ENCODE measurements around the gene PREB. TPM values are rescaled to one million over a fixed set of nuclear protein-coding genes. Genes with fewer than 3 reads are reported as not detected.

The PREB gene
- total and polyA plus RNA-seq, 2 donors (not counting 3 experiments of a cell fraction or from before 2014, with no cell fraction given) = 47.2 to 73.3 TPM

GRCh38 chr2:27087823-27088410 is 46.5 kb downstream of the PREB start:
- no peak for TF ChIP-seq MYC (IDR thresholded peaks at IDR 0.05; ENCODE audit: low read depth, low read length)
- no peak for TF ChIP-seq POLR2AphosphoS5 (IDR thresholded peaks at IDR 0.05; ENCODE audit: insufficient read depth, low read depth, low read length)
- TF ChIP-seq POLR2A (IDR thresholded peaks at IDR 0.05; ENCODE audit: low read depth, low read length) = no peak
- TF ChIP-seq CTCF (IDR thresholded peaks at IDR 0.05; ENCODE audit: extremely low read depth in 1 of 2, insufficient read depth in 1 of 2, low read depth in 1 of 2, low read length in 2 of 2) = no peak
- no peak for TF ChIP-seq JUN (IDR thresholded peaks at IDR 0.05; ENCODE audit: borderline replicate concordance, insufficient read depth, insufficient read length, low read depth)
- no peak for TF ChIP-seq EZH2 (IDR thresholded peaks at IDR 0.05; ENCODE audit: borderline replicate concordance, low read depth, low read length, severe bottlenecking)
- no peak for TF ChIP-seq MAX (IDR thresholded peaks at IDR 0.05; ENCODE audit: insufficient read depth, insufficient read length)
- H3K27ac ChIP-seq (ENCODE audit: insufficient read depth, low read depth, low read length) = no peak overlapping the region
- H3K9me1 ChIP-seq (replicated peaks; ENCODE audit: control insufficient read depth, extremely low read depth, insufficient read depth, low read length) = no peaks in the 10 kb centered on the region
- H3K27me3 ChIP-seq (ENCODE audit: control insufficient read depth in 2 of 2, insufficient read depth in 2 of 2, low read length in 2 of 2) = no peaks in the 10 kb centered on the region
- no peaks in the 10 kb centered on the region for H4K20me1 ChIP-seq (replicated peaks; ENCODE audit: control insufficient read depth, extremely low read depth, insufficient read depth, low read length)
- H2AFZ ChIP-seq (ENCODE audit: low read depth, low read length) = no peak overlapping the region
- intact Hi-C loops (cut with micrococcal nuclease) = loop anchor here (2.0 to 5.0 kb wide), 2 partner anchors 55 to 241 kb away; partner anchors contain the start of genes DPYSL5 and TMEM214
- no TSS peak for BruUV-seq (replicated peaks)
- no peak overlapping the region for H3K4me3 ChIP-seq (replicated peaks in 1 of 3; ENCODE audit: insufficient read depth in 1 of 3, low read depth in 1 of 3, low read length in 3 of 3)
- no peaks in the 10 kb centered on the region for H3K36me3 ChIP-seq (ENCODE audit: control insufficient read depth in 2 of 2, extremely low read depth in 1 of 2, insufficient read depth in 2 of 2, low read length in 2 of 2)
- POLR2A ChIA-PET = interaction anchor here (0.7 kb wide), 1 partner anchor 13 kb away, joined by 7 read pairs; no protein-coding TSS in a partner anchor
- H3K9ac ChIP-seq (replicated peaks; ENCODE audit: extremely low read depth, insufficient read depth, low read length) = no peak overlapping the region
- H3K4me2 ChIP-seq (ENCODE audit: insufficient read depth, low read length) = no peak overlapping the region
- FAIRE-seq = no peak
- dilution Hi-C loops (cut with MboI; ENCODE audit: extremely low pct_ligation_motif_present, low sequenced_read_pairs) = no loop called here
- H3K4me1 ChIP-seq (ENCODE audit: control insufficient read depth, extremely low read depth, insufficient read depth, low read length) = peaks cover 5% of the 10 kb centered on the region
- H3K79me2 ChIP-seq (ENCODE audit: control insufficient read depth, insufficient read depth, low read length) = no peaks in the 10 kb centered on the region
- DNase-seq (ENCODE audit: low read depth, low spot score) = no peak
- H3K9me3 ChIP-seq (replicated peaks; ENCODE audit: control insufficient read depth, insufficient read depth, low read length) = no peaks in the 10 kb centered on the region
- CTCF ChIA-PET = interaction anchor here (0.8 to 6.0 kb wide), 11 partner anchors 10 to 242 kb away, joined by 3 to 39 read pairs (median 8); partner anchors contain the start of genes AGBL5, MPV17 and PREB
